A549 (cell line): Measurements from ENCODE around the gene MKNK2.

Source experiments
- CTCF ChIP-seq: fragments of >200 bp; sonication (Bioruptor Twin); formaldehyde crosslinking; IDR thresholded peaks from 3 replicates; pipeline ENCODE4 v1.5.1; 2016
- ESRRA ChIP-seq: fragments of 150-350 bp; IDR thresholded peaks from 2 replicates; pipeline ENCODE4 v1.6.1; 2014; ENCODE audit warnings: mild to moderate bottlenecking, low read length, borderline replicate concordance
- HMGXB4 ChIP-seq: fragments of 250-450 bp; sonication (Bioruptor Pico); IDR thresholded peaks from 2 replicates; pipeline ENCODE4 v1.5.0; 2021; ENCODE audit warnings: mild to moderate bottlenecking, moderate library complexity, borderline replicate concordance
- POLR2A ChIP-seq: IDR thresholded peaks from 2 replicates; pipeline ENCODE4 v1.6.1; 2012; ENCODE audit warnings: mild to moderate bottlenecking, low read length
- USF2 ChIP-seq: fragments of 450-650 bp; IDR thresholded peaks from 2 replicates; pipeline ENCODE4 v1.6.1; 2014; ENCODE audit warnings: antibody characterized with exemption
- ZC3H11A ChIP-seq: fragments of 450-650 bp; IDR thresholded peaks from 2 replicates; pipeline ENCODE4 v1.6.1; 2014; ENCODE audit warnings: antibody characterized with exemption, mild to moderate bottlenecking

- no peak for TF ChIP-seq CTCF
- no peak for TF ChIP-seq HMGXB4 (CRISPR knock-in tag)
- no peak for TF ChIP-seq USF2
- no peak for TF ChIP-seq ESRRA
- TF ChIP-seq POLR2A: no peak
- TF ChIP-seq ZC3H11A: no peak
Observed at GRCh38 chr19:2060884-2061494, 9.9 kb upstream of the MKNK2 start.
